ENCODE results near the gene SEPTIN1. TPM values are rescaled to one million over a fixed set of nuclear protein-coding genes. Genes with fewer than 3 reads are reported as not detected.

Gene SEPTIN1
- total RNA-seq, 1 donor, result 0.09 TPM

Small RNAs within 50 kb of the gene (small RNA-seq; reads per million reads assigned to genes)
- 6.7 reads per million, percentile 91 among the genes with 10 or more reads in this experiment for gene RF00406

Other genes with a start within 250 kb of the SEPTIN1 start
- gene CORO1A, start 199.0 kb downstream of the SEPTIN1 start, total RNA-seq (ENCODE audit: low replicate concordance), result 1.9 and 2.8 TPM in 2 replicates
- 68.6 and 137 TPM in 2 replicates for gene BOLA2B, start 188.9 kb downstream of the SEPTIN1 start, total RNA-seq (ENCODE audit: low replicate concordance)
- gene SLX1A, start 188.7 kb downstream of the SEPTIN1 start, total RNA-seq (ENCODE audit: low replicate concordance), result 12.0 and 52.4 TPM in 2 replicates
- 6.0 and 7.0 TPM in 2 replicates for gene SULT1A3, start 183.3 kb downstream of the SEPTIN1 start, total RNA-seq (ENCODE audit: low replicate concordance)
- gene NPIPB13, start 134.1 kb downstream of the SEPTIN1 start, total RNA-seq (ENCODE audit: low replicate concordance), result 0.36 and 1.1 TPM in 2 replicates
- gene CD2BP2, start 27.3 kb downstream of the SEPTIN1 start, total RNA-seq (ENCODE audit: low replicate concordance), result 25.2 and 37.5 TPM in 2 replicates
- 26.1 and 38.0 TPM in 2 replicates for gene TBC1D10B, start 12.1 kb downstream of the SEPTIN1 start, total RNA-seq (ENCODE audit: low replicate concordance)
- gene MYL11, start 7.8 kb downstream of the SEPTIN1 start, total RNA-seq (ENCODE audit: low replicate concordance), result not detected in 2 replicates
- gene ZNF48, start 12.9 kb upstream of the SEPTIN1 start, total RNA-seq (ENCODE audit: low replicate concordance), result 2.1 and 5.4 TPM in 2 replicates
- 12.6 and 16.2 TPM in 2 replicates for gene ZNF771, start 25.0 kb upstream of the SEPTIN1 start, total RNA-seq (ENCODE audit: low replicate concordance)
- gene DCTPP1, start 47.5 kb upstream of the SEPTIN1 start, total RNA-seq (ENCODE audit: low replicate concordance), result 28.0 and 42.0 TPM in 2 replicates
- 15.0 and 15.8 TPM in 2 replicates for gene SEPHS2, start 63.3 kb upstream of the SEPTIN1 start, total RNA-seq (ENCODE audit: low replicate concordance)
- not detected in 2 replicates for gene ITGAL, start 90.2 kb upstream of the SEPTIN1 start, total RNA-seq (ENCODE audit: low replicate concordance)
- 20.9 and 21.6 TPM in 2 replicates for gene ZNF768, start 144.0 kb upstream of the SEPTIN1 start, total RNA-seq (ENCODE audit: low replicate concordance)
- 14.0 and 16.0 TPM in 2 replicates for gene ZNF747, start 152.3 kb upstream of the SEPTIN1 start, total RNA-seq (ENCODE audit: low replicate concordance)
- gene ZNF764, start 175.8 kb upstream of the SEPTIN1 start, total RNA-seq (ENCODE audit: low replicate concordance), result 5.3 and 11.2 TPM in 2 replicates
- gene ZNF688, start 189.2 kb upstream of the SEPTIN1 start, total RNA-seq (ENCODE audit: low replicate concordance), result 6.7 and 57.4 TPM in 2 replicates
- 8.1 and 8.3 TPM in 2 replicates for gene ZNF785, start 203.1 kb upstream of the SEPTIN1 start, total RNA-seq (ENCODE audit: low replicate concordance)
- gene ZNF689, start 227.8 kb upstream of the SEPTIN1 start, total RNA-seq (ENCODE audit: low replicate concordance), result 7.0 and 8.1 TPM in 2 replicates